ENCODE measurements around the gene MGAT5.

Gene MGAT5

DNA sequence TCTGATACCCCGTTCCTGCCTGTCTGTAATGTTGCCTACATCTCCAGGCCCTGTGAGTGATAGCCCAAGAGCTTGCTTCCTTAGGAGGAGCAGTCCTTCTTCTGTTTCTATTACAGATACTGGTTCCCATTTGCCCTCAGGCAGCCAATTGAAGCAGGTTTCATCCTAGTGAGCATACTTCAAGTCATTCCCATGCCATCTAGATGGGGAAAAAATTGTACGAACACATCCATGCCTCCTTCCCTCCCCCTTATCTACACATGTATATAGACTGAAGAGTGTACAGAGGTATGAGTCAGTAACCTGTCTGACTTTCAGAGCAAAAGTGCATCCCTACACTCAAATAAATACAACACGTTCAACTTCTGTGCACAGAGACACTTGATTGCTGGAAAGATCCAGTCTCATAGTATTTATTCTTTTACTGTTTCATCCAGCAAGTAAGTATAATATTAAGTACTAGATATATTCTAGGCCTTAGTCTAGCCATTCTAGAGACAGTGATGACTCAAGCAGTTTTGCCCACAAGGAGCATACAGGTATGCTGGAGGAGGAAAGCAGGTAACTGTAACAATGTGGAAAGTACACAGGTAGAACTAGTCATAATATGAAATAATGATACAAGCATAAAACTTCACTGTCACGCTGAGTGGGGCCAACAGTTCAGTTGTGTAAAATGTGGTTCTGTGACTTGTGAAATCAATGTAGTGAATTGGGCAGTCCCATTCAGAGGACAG, 153.4 kb downstream of the MGAT5 start:
- Histone ChIP-seq H3K9ac (ENCODE audit: low read depth, low read length) (no peak overlapping the region), H3K4me1 (ENCODE audit: insufficient read depth, low read length) (peaks cover 3% of the 10 kb centered on the region; the same call in 1 of the 2 replicates), H3K36me3 (ENCODE audit: insufficient read depth, low read length) (no peaks in the 10 kb centered on the region; the same call in 1 of the 2 replicates)

GRCh38 chr2:134408386-134408785, 154.5 kb downstream of the MGAT5 start:
- no peak overlapping the region for H3K9ac ChIP-seq (ENCODE audit: low read depth, low read length)
- H3K36me3 ChIP-seq (ENCODE audit: insufficient read depth, low read length), result no peaks in the 10 kb centered on the region; the same call in 1 of the 2 replicates
- H3K9me3 ChIP-seq (ENCODE audit: control insufficient read depth, insufficient read depth, low read length), result no peaks in the 10 kb centered on the region
- H3K4me1 ChIP-seq (ENCODE audit: insufficient read depth, low read length), result peaks cover 3% of the 10 kb centered on the region; the same call in 1 of the 2 replicates

More for the DNA sequence above, 153.4 kb downstream of the MGAT5 start:
- H3K9me3 ChIP-seq (ENCODE audit: control insufficient read depth, insufficient read depth, low read length), result no peaks in the 10 kb centered on the region

DNA sequence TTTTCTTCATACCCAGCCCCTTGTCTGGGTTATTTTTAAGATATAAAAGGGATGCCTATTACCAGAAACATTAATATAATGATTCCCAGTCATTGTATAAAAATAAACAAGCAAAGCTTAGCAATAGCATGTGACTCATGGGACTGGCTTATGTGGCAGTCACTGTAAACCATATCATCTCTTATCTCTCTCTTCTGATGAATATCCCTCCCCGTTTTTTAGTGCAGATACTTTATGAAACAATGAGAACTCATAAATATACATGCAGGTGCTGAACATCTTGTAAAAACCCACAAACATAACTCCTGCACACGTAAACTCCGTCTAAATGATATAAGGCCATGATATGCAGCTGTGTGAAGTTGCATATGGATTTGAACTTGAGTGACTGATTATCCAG, 154.9 kb downstream of the MGAT5 start:
- Histone ChIP-seq H3K4me1 (ENCODE audit: insufficient read depth, low read length) (peaks cover 3% of the 10 kb centered on the region; the same call in 1 of the 2 replicates), H3K9ac (ENCODE audit: low read depth, low read length) (no peak overlapping the region), H3K9me3 (ENCODE audit: control insufficient read depth, insufficient read depth, low read length) (no peaks in the 10 kb centered on the region), H3K36me3 (ENCODE audit: insufficient read depth, low read length) (no peaks in the 10 kb centered on the region; the same call in 1 of the 2 replicates)

GRCh38 chr2:134410006-134410405, 156.1 kb downstream of the MGAT5 start:
- Histone ChIP-seq H3K9me3 (ENCODE audit: control insufficient read depth, insufficient read depth, low read length) (no peaks in the 10 kb centered on the region), H3K4me1 (ENCODE audit: insufficient read depth, low read length) (peaks cover 3% of the 10 kb centered on the region; the same call in 1 of the 2 replicates), H3K36me3 (ENCODE audit: insufficient read depth, low read length) (no peaks in the 10 kb centered on the region; the same call in 1 of the 2 replicates), H3K9ac (ENCODE audit: low read depth, low read length) (no peak overlapping the region)

DNA sequence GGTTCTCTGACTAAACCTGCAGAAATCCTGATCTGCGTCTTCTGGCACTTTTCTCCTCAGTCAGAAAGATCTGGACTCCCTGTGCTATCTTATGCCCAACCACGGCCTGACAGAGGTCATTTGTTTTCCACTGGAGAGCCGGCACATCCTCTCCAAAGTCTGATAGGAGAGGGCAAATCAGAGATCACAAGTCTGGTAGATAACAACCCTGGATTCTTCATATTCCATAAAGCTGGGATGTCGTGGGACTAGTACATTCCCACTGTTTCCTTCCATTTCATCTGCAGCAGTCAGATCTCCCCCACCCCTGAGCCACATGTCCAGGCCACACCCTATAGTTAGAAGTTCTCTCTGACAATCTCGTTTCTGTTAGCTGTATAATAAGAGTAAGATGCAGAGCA, 157.0 kb downstream of the MGAT5 start:
- H3K9me3 ChIP-seq (ENCODE audit: control insufficient read depth, insufficient read depth, low read length), result no peaks in the 10 kb centered on the region
- H3K9ac ChIP-seq (ENCODE audit: low read depth, low read length), result no peak overlapping the region
- H3K4me1 ChIP-seq (ENCODE audit: insufficient read depth, low read length), result peaks cover 3% of the 10 kb centered on the region; the same call in 1 of the 2 replicates
- H3K36me3 ChIP-seq (ENCODE audit: insufficient read depth, low read length), result no peaks in the 10 kb centered on the region; the same call in 1 of the 2 replicates

DNA sequence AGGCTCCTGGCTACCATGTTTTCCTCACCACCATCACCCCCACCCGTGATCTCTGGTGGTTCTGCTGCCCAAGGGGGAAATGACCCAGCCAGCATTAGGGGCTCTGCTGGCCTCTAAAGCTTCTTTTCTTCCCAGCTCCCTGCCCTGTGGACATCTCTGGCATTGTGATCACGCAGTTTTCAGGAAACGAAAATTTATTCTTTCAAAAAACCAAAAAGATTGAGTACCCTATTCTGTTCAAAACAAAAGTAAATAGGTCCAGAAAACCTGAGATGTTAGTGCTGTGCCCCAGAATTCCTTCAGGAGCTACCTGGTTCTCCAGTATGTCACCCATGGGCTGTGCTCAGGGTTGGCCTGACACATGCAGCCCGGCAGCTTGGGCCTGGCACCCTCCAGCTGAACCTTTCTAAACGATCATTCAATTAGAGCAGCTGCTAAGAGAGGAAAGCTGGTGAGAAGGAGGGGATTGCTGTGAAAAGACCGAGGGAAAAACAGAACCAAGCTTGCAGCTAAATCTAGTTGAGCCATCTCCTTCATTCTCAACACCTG, 157.5 kb downstream of the MGAT5 start:
- Histone ChIP-seq H3K9ac (ENCODE audit: low read depth, low read length) (no peak overlapping the region), H3K4me1 (ENCODE audit: insufficient read depth, low read length) (peaks cover 3% of the 10 kb centered on the region; the same call in 1 of the 2 replicates), H3K9me3 (ENCODE audit: control insufficient read depth, insufficient read depth, low read length) (no peaks in the 10 kb centered on the region), H3K36me3 (ENCODE audit: insufficient read depth, low read length) (no peaks in the 10 kb centered on the region; the same call in 1 of the 2 replicates)

- H3K9me3 ChIP-seq (ENCODE audit: control insufficient read depth, insufficient read depth, low read length), result no peaks in the 10 kb centered on the region
- no peaks in the 10 kb centered on the region; the same call in 1 of the 2 replicates for H3K36me3 ChIP-seq (ENCODE audit: insufficient read depth, low read length)
- no peak overlapping the region for H3K9ac ChIP-seq (ENCODE audit: low read depth, low read length)
- H3K4me1 ChIP-seq (ENCODE audit: insufficient read depth, low read length), result peaks cover 3% of the 10 kb centered on the region; the same call in 1 of the 2 replicates
Measured at GRCh38 chr2:134411828-134412638, 158.2 kb downstream of the MGAT5 start.

DNA sequence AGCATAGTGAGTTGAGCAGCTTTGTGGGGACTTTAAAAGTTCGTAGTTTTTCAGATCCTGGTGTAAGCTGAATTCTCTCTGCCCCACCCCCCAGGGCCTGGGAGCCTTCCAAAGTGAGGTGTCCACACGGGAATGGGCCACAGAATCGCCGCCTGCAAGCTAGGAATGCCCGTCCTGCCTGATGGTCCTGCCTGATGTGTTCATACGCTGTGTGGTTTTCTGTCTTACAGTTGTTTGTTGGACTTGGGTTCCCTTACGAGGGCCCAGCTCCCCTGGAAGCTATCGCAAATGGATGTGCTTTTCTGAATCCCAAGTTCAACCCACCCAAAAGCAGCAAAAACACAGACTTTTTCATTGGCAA, 158.7 kb downstream of the MGAT5 start:
- H3K9ac ChIP-seq (ENCODE audit: low read depth, low read length), result no peak overlapping the region

GRCh38 chr2:134413430-134413829, 159.6 kb downstream of the MGAT5 start:
- H3K4me1 ChIP-seq (ENCODE audit: insufficient read depth, low read length), result peaks cover 3% of the 10 kb centered on the region; the same call in 1 of the 2 replicates
- no peak overlapping the region for H3K9ac ChIP-seq (ENCODE audit: low read depth, low read length)
- H3K9me3 ChIP-seq (ENCODE audit: control insufficient read depth, insufficient read depth, low read length), result no peaks in the 10 kb centered on the region
- H3K36me3 ChIP-seq (ENCODE audit: insufficient read depth, low read length), result no peaks in the 10 kb centered on the region; the same call in 1 of the 2 replicates

More for the DNA sequence above, 158.7 kb downstream of the MGAT5 start:
- H3K36me3 ChIP-seq (ENCODE audit: insufficient read depth, low read length), result no peaks in the 10 kb centered on the region; the same call in 1 of the 2 replicates
- H3K9me3 ChIP-seq (ENCODE audit: control insufficient read depth, insufficient read depth, low read length), result no peaks in the 10 kb centered on the region
- peaks cover 3% of the 10 kb centered on the region; the same call in 1 of the 2 replicates for H3K4me1 ChIP-seq (ENCODE audit: insufficient read depth, low read length)

DNA sequence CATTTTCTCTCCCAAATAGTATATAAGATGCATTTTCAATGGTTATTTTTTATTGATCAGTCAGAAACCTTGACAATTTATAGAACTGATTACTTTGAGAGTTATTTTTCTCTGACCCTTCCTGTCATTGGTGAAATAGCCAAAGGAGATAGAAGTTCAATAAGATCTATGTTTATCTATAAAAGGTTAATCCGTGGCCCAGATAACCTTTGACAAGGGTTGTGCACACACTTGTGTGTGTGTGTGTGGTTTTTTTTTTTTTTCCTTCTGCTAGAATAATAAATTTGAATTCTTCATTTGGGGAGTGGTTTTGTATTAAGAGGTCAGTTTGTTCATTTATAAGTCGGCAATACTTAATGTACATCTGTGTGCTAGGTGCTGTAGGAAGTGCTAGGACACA, 160.0 kb downstream of the MGAT5 start:
- no peak overlapping the region for H3K9ac ChIP-seq (ENCODE audit: low read depth, low read length)
- H3K9me3 ChIP-seq (ENCODE audit: control insufficient read depth, insufficient read depth, low read length), result no peaks in the 10 kb centered on the region
- no peaks in the 10 kb centered on the region; the same call in 1 of the 2 replicates for H3K36me3 ChIP-seq (ENCODE audit: insufficient read depth, low read length)
- peaks cover 3% of the 10 kb centered on the region; the same call in 1 of the 2 replicates for H3K4me1 ChIP-seq (ENCODE audit: insufficient read depth, low read length)

- Histone ChIP-seq H3K36me3 (ENCODE audit: insufficient read depth, low read length) (no peaks in the 10 kb centered on the region), H3K4me1 (ENCODE audit: insufficient read depth, low read length) (peaks cover 3% of the 10 kb centered on the region; the same call in 1 of the 2 replicates), H3K9me3 (ENCODE audit: control insufficient read depth, insufficient read depth, low read length) (no peaks in the 10 kb centered on the region), H3K9ac (ENCODE audit: low read depth, low read length) (no peak overlapping the region)
Measured at GRCh38 chr2:134416018-134416417, 162.1 kb downstream of the MGAT5 start.

GRCh38 chr2:134416637-134417036, 162.8 kb downstream of the MGAT5 start:
- peaks cover 3% of the 10 kb centered on the region; the same call in 1 of the 2 replicates for H3K4me1 ChIP-seq (ENCODE audit: insufficient read depth, low read length)
- H3K9me3 ChIP-seq (ENCODE audit: control insufficient read depth, insufficient read depth, low read length), result no peaks in the 10 kb centered on the region
- H3K36me3 ChIP-seq (ENCODE audit: insufficient read depth, low read length), result no peaks in the 10 kb centered on the region
- no peak overlapping the region for H3K9ac ChIP-seq (ENCODE audit: low read depth, low read length)

GRCh38 chr2:134417968-134418582, 164.2 kb downstream of the MGAT5 start:
- peaks cover 4% of the 10 kb centered on the region; the same call in 1 of the 2 replicates for H3K36me3 ChIP-seq (ENCODE audit: insufficient read depth, low read length)

GRCh38 chr2:134420259-134420658, 166.4 kb downstream of the MGAT5 start:
- Histone ChIP-seq H3K9ac (ENCODE audit: low read depth, low read length) (no peak overlapping the region), H3K36me3 (ENCODE audit: insufficient read depth, low read length) (peaks cover 4% of the 10 kb centered on the region; the same call in 1 of the 2 replicates), H3K9me3 (ENCODE audit: control insufficient read depth, insufficient read depth, low read length) (no peaks in the 10 kb centered on the region), H3K4me1 (ENCODE audit: insufficient read depth, low read length) (no peaks in the 10 kb centered on the region)

More at GRCh38 chr2:134417968-134418582, 164.2 kb downstream of the MGAT5 start:
- Histone ChIP-seq H3K9me3 (ENCODE audit: control insufficient read depth, insufficient read depth, low read length) (no peaks in the 10 kb centered on the region), H3K4me1 (ENCODE audit: insufficient read depth, low read length) (no peaks in the 10 kb centered on the region), H3K9ac (ENCODE audit: low read depth, low read length) (no peak overlapping the region)

Measured in ES-I3 (cell line).